Stimulated activated CD4-positive, alpha-beta T cell treated with anti-CD3 and anti-CD28 coated beads, TNF-alpha, amount 100 ng/mL, for 48 hours (primary cell): ENCODE measurements around the gene IQSEC1.
A peak's percentile ranks its signal among the peaks of the same experiment; 100 is the strongest.

ENCODE experiments used
- DNase-seq, 3 donors: peaks; one replicate each; pipeline ENCODE4 v3.0.0-alpha.2; 2020; ENCODE audit warnings: low read depth in 3 of 3

IQSEC1 gene

DNA sequence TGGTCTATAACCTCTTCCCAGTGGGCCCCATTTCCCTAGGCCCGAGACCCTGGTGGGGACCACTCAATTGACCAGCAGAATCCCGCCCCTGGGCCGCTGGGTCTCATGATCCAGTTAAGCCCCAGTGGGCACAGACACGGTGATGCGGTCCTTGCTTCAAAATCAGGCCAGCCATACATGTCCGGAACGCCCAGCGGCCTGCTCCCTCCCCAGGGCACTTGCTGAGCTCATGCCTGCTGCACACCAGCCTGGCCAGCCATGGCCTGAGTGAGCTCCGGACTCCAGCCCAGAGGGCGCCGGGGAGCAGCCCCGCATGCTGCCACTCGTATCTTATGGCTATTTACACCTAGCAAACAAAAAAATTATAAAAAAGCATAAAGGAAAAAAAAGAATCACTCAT, 34.4 kb upstream of the IQSEC1 start:
- DNase-seq, result no peak

DNA sequence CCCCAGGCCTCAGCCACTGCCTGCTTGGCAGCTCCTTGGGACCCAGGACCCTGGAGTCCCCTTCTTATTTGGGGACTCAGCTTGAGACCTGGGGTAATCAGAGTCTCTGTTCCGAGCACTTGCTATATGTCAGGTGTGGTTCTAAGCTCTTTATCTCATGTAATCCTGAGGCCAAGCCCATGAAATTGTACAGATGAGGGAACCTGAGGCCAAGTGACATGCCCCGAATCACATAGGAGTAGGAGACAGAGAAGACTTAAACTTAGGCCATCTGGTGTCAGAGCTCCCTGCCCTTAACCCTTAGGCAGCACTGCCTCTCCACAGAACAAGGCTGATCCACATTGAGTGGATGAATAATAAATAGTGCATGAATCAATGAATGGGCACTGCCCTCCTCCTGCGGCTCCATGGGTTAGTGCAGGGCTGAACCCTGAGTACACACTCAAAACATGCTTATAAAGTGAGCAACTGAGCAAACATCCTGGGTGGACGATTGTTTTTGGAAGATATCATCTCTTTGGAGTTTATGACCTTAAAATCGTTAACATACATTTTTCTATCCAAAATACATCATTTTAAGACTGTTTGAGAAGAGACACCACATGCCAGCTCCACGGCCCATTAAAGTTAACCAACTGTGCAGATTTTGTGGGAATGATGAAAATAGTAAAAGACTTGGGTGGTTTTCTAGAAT, 33.2 kb upstream of the IQSEC1 start:
- no peak for DNase-seq

DNA sequence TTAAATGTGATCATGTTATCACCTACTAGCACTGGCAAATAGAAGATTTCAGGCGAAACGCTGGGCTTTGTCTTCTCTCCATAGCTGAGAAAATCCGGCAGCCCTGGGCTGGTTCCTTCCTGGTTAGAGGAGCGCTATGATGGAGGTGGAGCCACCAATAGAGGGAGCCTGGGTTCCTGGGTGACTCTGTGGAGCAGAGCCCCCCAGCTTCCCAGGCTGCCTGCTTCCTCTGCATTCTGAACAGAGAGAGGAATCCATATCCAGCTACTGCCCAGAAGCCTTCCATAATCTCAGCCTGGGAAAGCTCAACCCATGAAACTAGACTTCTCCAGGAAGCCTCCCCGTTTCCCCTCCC, 32.6 kb upstream of the IQSEC1 start:
- no peak for DNase-seq

DNA sequence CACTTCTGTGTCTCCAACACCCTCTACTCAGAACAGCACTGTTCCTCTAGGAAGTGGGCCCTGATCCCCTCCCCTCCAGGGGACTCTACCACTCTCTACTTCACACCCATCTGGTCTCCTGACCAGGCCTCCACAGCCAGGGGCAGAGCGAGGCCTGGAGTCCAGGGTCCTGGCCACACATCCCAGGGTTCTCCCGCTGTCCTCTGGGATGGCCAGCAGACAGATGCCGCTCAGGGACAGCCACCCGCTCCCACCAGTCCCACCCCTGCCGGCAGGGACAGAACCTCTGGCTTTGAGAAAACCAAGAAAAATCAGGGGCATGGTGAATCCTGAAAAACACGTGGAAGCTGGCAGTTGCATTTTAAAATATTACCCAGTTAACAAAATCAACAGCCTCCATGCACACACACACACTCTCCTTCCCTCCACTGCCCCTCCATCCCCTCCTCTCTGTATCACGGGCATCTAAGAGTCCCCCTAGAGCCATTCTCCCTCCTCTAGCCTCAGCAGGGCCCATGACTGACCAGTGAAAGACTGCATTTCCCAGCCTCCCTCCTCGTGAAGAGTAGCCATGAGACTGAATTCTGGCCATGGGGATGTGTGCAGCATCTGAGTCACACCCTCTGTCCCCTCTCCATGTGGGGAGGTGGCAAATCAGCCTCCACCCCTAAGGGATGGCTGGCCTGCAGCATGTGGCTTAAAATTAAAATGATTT, 32.1 kb upstream of the IQSEC1 start:
- no peak for DNase-seq

DNA sequence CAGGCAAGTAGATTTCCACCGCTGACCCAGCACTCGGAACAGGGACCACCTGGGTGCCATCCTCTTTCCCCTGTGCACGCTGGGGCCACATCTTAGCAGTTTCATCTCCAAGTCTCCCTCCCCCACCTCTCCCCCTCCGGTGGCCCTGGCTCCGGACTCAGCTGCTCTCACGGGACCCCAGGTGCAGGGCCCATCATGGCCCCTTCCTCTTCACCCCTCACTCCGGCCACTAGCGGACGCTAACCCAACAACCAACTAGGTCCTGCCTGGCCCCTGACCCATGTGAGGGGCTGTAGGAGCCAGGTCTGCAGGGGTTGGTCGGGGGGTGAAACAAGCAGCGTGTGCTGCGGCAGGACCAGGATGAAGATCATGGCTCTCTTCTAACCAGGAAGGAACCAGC, 31.3 kb upstream of the IQSEC1 start:
- no peak for DNase-seq

DNA sequence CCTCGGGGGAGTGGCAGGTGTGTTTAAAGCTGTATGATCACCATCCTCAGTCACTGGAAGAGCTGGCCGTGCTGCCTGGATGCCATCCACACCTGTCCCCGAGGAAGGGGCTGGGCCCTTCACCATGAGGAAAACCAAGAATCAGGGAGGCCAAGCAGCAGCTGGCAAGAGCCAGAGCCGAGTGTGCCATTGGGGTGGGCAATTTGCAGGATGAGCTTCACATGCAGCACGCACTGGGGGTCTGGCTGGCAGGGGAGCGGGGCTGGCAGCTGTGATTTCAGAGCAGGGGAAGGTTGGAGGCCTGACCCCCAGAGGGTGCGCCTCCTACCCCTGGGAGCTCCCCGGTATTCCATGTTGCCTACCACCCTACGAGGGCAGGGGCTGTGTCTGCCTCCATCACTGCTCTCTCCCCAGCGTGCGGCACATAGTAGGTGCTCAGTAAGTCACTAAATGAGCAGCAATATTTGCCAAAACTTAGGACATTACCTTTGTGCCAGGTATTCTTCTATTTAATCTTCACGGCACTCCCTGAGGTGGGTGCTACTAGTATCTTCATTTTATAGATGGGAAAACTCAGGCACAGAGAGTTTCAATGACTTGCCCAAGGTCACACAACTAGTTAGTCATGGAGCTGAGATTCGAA, 30.3 kb upstream of the IQSEC1 start:
- DNase-seq, result no peak

DNA sequence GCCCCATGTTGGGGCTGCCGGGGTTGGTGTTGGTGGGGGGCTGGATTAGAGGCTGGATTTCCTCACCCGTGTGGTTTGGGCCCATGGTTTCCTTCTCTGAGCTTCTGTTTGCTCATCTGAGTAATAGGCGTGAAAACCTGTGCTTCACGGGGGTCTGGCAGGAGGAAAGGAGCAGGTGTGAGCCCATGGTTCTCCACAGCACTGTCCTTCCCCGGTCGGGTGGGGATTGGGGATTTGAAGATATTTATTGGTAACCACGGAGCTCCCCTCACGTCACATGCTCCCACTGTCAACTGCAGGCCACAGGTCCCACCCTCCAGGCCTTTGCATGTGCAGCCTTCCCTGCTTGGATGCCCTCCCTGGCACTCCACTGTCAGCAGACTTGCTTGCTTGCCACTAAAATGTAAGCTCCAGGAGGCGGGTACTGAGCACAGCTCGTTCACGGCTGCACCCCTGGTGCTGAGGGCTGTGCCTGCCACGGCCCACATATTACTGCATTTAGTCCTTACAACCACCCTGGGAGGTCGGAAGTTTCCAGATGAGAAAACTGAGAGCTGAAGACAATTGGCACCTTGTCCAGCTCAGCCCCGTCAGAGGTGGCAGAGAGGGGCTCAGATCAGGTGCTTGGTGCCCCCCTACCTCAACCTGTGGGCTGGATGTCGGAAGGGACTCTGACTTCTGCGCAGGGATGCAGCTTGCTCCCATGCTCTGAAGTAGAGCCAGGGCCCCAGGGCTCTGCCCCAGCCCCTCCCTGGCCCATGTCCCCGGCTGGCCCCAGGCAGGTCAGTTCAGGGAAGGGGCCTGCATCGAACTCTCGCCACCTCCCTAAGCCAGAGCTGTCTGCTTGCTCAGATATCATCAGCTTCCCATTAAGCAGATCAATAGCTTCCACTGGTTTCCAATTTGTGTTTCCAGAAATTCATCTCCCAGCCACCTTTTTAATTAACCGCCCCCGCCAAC, 29.4 kb upstream of the IQSEC1 start:
- DNase-seq, result no peak

DNA sequence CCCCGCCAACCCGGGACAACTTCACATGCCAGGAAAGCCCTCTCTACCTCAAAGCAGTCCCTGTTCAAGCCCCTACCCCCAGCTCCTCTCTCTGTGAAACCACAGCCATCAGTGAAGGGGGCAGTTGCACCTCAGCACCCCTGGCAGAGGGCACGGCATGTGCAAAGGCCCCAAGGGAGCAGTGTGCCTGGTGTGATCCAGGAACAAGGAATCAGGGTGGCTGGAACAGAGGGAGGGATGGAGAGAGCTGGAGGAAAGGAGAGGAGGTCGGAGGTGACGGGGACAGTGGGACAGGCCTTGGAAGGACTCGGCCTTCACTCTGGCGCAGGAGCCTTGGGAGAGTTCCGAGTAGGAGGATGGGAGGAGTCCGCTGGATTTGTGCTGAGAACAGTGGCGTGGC, 26.5 kb upstream of the IQSEC1 start:
- no peak for DNase-seq

DNA sequence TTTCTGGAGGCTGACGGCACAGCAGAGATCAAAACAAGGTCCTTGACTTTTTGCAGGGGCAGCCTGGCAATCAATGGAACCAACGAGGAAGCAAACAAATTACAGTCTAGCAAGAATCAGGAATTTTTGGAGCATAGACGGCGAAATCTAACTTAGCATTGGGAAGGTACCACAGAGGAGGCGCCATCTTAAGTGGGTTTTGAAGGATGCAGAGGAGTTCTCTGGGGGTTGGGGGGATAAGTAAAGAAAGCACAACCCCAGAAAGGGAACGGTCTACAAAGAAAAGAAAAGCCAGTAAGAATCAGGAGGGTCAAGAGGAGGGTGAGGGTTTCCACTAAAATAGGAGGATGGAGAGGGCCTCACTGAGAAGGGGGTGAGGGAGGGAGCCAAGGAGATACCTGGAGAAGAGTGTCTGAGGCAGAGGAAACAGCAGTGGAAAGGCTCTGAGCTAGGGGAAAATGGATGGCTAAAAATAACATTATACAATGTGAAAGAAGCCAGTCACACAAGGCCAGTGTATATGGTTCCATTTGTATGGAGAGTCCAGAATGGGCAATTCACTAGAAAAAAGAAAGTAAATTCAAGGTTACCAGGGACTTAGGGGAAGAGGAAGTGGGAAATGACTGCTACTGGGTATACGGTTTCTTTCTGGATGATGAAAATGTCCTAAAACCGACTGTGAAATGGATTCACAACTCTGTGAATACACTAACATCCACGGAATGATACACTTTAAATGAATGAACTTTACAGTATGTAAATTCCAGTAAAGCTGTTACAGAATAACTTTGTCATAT, 25.2 kb upstream of the IQSEC1 start:
- no peak for DNase-seq

DNA sequence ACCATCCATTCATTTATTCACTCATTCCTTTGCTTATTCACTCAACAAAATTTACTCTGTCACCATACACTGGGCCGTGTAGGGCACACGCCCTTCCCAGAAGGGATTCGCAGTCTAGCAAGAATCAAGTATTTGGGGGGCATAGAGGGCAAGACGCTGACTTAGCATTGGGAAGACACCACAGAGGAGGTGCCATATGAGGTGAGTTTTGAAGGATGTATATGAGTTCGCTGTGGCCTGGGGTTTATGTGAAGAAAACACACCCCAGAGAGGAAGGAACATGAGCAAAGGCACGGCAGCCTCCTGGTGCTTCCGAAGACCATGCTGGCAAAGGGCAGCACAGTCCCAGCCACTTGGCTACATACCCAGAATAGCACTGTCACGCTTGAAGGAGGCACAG, 23.1 kb upstream of the IQSEC1 start:
- DNase-seq, result no peak

DNA sequence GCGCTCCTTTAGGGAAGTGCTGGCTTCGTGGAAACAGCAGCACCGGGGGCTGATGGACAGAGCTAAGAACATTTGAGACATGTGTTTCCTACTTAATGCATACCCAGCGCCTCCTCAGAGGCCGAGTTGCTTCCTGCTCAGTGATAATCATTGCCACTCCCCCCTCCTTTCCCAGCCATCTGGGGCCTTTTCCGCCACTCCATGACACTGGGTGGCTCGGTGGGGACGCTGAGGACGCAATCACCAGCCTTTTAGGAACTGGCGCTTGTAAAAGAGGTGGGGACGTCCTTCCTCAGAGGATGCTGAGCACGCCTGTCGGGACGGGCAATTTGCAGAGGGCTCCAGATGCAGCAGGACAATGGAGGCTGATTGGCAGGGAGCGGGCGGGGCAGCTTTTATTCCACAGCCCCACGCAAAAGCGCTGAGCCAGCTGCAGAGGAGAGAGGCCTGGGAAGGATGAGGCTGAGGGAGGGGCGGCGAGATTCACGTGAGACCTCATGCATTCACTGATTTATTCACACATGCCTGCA, 22.2 kb upstream of the IQSEC1 start:
- DNase-seq, result no peak

DNA sequence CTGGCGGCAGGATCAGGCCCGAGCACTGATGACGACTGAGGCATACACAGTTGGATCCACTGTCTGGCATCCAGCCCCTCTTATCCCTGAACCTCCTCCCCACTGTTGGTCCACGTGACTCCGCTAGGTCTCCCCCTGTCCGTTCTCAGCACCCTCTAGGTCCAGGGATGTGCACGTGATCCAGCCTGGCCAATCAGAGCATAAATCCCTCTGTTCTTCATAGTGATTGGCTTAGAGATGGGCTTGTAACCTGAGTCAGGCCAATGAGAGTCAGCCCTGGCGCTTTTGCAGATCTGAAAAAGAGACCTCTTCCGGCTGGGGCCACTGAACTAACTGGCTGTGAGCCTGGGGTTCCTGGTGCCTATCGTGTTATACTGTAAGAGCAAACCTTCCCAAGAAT, 20.5 kb upstream of the IQSEC1 start:
- no peak for DNase-seq

DNA sequence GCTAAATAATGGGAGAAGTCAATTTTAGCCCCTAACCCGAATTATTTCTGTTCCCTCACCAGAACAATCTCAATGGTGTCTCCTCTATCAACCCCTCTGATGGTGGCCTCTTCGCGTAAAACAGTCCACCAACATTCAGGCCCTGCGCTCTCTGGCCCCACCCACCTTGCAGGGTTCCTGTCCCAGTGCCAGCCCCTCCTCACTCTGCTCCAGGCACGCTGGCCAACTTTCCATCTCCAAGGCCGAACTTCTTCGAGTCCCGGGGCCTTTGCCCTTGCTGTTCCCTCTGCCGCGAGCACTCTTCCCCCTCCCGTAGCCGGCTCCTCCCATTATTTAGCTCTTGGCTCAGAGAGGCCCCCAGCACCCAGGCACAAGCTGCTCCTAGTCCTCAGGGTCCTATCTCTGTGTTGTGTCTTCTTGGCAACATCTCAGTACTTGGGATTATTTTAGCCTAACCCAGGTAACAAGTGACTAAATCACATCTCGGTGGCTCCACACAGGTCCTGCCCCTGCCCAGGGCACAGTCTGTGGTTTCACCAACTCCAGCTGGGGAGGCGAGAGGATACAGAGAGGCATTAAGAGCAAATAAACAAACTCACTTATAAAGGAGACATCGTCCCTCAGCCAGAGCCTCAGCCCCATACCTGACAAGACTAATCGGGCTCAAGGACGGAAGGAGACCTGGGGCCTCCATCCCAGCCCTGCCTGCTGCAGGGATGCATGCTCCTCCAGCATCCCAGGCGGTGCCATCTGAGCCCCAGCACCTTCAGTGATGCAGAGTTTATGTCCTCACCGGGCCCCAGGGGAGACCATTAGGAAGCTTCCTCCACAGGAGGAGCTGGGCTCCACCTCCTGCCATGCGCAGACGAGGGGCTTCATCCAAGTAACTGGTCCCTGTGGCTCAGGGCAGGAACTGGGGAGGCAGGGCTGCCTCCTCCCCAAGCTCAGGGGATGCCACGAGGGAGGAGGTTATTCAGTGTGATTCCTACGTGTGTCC, 19.7 kb upstream of the IQSEC1 start:
- DNase-seq, result no peak

DNA sequence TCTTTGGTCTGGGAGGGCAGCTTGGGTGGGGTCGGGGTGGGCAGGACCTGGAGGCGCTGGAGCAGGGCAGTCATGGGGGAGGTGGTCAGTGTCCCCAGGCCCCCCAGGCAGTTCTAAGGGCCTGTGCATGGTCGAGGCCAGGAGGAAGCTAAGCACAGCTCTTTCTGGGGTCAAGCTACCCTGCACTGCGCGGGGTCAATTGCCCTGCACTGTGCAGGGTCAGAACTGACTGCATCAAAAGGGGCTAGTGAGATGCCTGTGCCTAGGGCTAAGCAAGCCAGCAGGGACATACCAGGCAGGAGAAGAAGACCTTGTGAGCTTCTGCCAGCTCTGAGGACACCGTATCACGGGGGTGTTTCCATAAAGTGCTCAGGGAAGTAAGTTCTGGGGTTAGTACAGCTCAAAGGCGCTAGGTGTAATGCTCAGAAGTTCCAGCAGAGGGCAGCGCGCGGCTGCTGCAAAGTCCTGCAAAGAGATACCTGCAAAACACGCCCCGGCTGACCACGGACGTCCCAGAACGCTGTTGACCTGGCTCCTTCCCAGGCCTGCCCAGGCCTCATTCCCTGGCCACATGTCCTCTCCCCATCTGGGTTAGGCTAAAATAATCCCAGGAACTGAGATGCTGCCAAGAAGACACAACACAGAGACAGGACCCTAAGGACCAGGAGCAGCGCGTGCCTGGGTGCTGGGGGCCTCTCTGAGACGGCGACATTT, 18.8 kb upstream of the IQSEC1 start:
- peak; percentile 56 to 76 (median 61) for DNase-seq

DNA sequence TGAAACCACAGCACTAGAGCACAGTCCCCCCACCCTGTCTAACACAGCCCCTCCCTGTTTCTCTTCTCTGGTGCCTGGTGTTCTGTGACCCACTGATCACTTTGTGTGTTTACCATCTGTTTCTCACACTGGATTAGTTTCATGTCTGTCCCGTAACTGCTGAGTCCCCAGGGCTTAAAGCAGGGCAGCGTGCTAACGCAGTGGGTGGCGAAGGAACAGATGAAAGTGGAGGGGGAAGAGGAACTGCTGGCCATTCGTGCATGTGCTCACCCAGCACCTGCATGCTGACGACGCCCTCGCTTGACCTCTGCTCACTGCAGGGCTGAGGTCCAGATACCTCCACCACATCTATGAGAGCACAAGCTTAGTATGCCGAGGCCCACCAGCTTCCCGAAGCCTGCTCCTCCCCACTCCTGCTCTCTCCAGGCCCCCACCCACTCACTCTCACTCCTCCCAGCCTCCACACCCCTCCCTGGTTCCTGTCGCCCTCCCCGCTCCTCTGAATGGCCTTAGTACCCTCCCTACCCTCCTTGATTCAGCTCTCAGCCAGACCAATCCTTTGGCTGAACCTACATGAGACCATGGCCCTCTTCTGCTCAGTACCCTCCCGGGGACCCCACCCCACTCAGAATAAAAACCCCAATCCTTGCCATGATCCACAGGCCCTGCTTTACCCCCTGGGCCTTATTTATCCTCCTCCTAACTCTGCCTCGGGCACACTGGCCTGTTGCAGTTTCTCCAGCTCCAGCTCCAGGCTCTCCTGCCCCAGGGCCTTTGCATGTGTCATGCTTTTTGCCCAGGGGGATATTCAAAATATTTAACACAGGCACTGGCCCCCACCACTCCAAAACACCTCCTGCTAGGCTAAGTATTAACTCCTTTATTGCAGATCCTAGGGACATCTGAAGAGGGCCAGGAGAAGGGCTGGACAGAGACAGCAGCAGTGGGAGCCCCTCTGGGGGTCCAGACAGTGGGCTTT, 15.1 kb upstream of the IQSEC1 start:
- no peak for DNase-seq

DNA sequence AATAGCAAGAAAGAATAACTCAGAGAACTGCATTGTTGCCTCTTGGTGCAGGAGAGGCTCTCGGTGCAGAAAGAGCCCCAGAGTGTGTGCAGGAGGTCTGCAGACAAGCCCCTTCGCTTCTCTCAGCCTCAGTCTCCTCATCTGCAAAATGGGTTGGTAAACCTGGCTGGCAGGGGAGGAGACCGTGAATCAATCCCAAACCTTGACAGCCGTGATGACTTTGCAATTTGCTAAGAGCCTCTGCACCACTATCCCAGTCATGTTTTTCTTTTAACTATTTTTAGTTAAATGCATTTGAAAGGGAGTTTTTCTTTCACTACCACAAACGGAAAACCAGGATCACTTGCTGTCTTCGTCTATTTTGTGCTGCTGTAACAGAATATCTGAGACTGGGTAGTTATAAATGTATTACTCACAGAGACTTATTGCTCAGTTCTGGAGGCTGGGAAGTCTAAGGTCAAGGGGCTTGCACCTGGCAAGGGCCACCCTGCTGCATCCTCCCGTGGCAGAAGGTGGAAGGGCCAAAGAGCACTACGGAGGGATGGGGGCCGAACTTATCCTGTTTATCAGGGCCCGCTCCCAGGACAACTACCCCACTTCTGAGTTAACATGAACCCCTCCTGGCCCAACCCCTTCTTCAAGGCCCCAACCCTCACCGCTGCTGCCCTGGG, 14.2 kb upstream of the IQSEC1 start:
- no peak for DNase-seq

DNA sequence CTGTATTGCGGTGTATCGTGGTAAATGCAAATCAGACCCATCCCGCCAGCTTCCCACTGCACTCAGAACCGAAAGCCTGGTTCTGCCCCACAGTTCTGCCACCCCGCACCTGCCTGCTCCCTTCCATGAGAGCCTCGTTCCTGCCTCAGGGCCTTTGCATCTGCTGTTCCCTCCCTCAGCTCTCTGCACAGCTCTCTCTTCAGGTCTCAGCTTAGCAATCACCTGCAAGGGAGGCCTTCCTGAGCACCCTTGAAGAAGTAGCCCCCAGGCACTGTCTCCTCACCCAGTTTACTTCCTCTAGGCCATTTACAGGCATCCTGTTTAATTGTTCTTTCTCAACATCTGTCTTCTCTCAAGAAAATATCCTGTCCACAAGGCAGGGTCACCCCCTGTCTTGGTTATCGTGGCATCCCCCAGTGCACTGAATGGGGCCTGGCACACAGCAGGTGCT, 13.3 kb upstream of the IQSEC1 start:
- no peak for DNase-seq
